ENCODE measurements around the gene HBG1.

GRCh38 chr11:5233307-5233706 lies 16.4 kb downstream of the HBG1 start:
- TF ChIP-seq POLR2AphosphoS5 (IDR thresholded peaks at IDR 0.05; ENCODE audit: low read depth, low read length) (no peak), POLR2A (IDR thresholded peaks at IDR 0.05; ENCODE audit: low read depth, low read length) (no peak), TAF1 (IDR thresholded peaks at IDR 0.05; ENCODE audit: borderline replicate concordance, low read depth, low read length) (no peak)
